T-helper 17 cell (primary cell): Measurements from ENCODE around the gene MYOC. TPM values are rescaled to one million over a fixed set of nuclear protein-coding genes. Genes with fewer than 3 reads are reported as not detected.
"Not testable (repeated sequence)": the region's sequence is repeated elsewhere in the genome, so short reads cannot be mapped to it uniquely, and the experiment has no call there.

Experiments
- ATAC-seq: fragments of 150-1000 bp; cut with Tn5 transposase; 2 replicates; pipeline ENCODE4 v1.10.0; 2021; ENCODE audit warnings: mild to moderate bottlenecking, moderate library complexity
- DNase-seq, 3 donors: peaks; one replicate each; pipeline versions ENCODE4 v3.0.0 to v3.0.0-alpha.2; 2020 to 2021
- H3K9me3 ChIP-seq: one replicate; pipeline ENCODE4 v1.7.0; 2013; ENCODE audit warnings: low read length, mild to moderate bottlenecking; ENCODE audit not compliant: control insufficient read depth, poor library complexity, severe bottlenecking
- H3K27ac Mint-ChIP-seq: one replicate; pipeline ENCODE4 v1.8.0; 2022; ENCODE audit warnings: mild to moderate bottlenecking, moderate library complexity, mixed read lengths
- H3K27me3 Mint-ChIP-seq: one replicate; pipeline ENCODE4 v1.8.0; 2022; ENCODE audit warnings: mixed read lengths
- H3K36me3 Mint-ChIP-seq: one replicate; pipeline ENCODE4 v1.8.0; 2022; ENCODE audit warnings: low read depth, mixed read lengths
- H3K4me1 Mint-ChIP-seq: one replicate; pipeline ENCODE4 v1.8.0; 2022; ENCODE audit warnings: mild to moderate bottlenecking, mixed read lengths
- H3K4me3 Mint-ChIP-seq: one replicate; pipeline ENCODE4 v1.8.0; 2022; ENCODE audit warnings: mild to moderate bottlenecking, moderate library complexity, mixed read lengths
- total RNA-seq, 4 donors: library from RNA in 2 of 4; stranded (reverse) in 2 of 4; gene quantifications; one replicate each; pipeline ENCODE4 v1.2.3 and lab custom pipeline; 2022 to 2026

Gene MYOC
- total RNA-seq, 2 donors from 2014 or later = not detected

DNA sequence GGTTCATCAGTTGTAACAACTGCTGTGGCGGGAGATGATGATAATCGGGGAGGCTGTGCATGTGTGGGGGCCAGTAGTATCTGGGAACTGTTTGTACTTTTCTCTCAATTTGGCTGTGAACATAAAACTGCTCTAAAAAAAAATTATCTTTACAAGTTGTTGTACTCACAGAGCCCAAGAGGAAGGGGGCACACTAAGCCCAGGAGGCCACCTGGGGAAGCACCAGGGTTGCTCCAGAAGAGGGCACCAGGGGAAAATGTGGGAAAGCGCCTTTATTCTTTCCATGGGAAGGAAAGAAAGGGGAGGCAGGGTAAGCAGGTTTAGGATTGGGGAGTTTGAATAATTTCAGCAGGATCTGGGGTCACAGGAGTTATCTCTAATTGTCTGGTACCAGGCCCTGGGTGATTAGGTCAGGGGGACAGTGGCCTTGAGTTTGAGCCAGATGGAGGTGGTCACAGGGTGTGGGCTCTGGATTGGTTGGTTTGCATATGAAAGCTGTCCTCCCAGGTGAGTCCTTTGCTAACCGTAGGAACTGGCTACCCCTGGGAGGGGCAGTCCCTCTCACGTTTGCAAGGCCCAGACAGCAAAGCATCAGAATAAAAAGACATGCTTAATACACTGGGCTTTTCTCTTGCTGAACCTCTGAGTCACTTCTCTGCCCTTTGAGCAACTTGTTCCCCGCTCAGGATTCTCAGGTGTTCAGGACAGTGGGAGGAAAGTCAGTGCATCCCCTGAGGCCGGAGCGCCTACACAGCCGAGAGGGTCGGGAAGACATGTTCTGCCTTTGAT lies 11.2 kb downstream of the MYOC start:
- ATAC-seq = no peak
- no peaks in the 10 kb centered on the region for H3K36me3 Mint-ChIP-seq
- no peak overlapping the region for H3K4me3 Mint-ChIP-seq
- H3K4me1 Mint-ChIP-seq = peaks cover 9% of the 10 kb centered on the region
- H3K27me3 Mint-ChIP-seq = peaks cover 27% of the 10 kb centered on the region
- no peaks in the 10 kb centered on the region for H3K9me3 ChIP-seq
- DNase-seq = no peak
- H3K27ac Mint-ChIP-seq = no peak overlapping the region

DNA sequence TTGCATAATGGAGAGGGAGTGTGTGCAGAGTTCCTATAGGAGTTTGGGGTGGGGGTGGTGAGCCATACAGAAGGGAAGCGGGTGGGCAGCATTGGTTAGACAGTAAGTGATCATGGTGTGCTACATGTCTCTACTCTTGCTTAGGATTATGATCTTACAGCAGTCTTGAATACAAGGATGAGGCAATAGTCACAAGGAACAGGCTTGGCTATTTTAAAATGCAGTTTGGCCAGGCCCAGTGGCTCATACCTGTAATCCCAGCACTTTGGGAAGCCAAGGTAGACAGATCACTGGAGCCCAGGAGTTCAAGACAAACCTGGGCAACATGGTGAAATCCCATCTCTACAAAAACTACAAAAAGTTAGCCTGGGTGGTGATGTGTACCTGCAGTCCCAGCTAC lies 12.3 kb downstream of the MYOC start:
- H3K4me3 Mint-ChIP-seq = no peak overlapping the region
- peaks cover 7% of the 10 kb centered on the region for H3K4me1 Mint-ChIP-seq
- no peak overlapping the region for H3K27ac Mint-ChIP-seq
- DNase-seq (no peak), ATAC-seq (no peak)
- no peaks in the 10 kb centered on the region for H3K36me3 Mint-ChIP-seq
- peaks cover 28% of the 10 kb centered on the region for H3K27me3 Mint-ChIP-seq
- no peaks in the 10 kb centered on the region for H3K9me3 ChIP-seq

DNA sequence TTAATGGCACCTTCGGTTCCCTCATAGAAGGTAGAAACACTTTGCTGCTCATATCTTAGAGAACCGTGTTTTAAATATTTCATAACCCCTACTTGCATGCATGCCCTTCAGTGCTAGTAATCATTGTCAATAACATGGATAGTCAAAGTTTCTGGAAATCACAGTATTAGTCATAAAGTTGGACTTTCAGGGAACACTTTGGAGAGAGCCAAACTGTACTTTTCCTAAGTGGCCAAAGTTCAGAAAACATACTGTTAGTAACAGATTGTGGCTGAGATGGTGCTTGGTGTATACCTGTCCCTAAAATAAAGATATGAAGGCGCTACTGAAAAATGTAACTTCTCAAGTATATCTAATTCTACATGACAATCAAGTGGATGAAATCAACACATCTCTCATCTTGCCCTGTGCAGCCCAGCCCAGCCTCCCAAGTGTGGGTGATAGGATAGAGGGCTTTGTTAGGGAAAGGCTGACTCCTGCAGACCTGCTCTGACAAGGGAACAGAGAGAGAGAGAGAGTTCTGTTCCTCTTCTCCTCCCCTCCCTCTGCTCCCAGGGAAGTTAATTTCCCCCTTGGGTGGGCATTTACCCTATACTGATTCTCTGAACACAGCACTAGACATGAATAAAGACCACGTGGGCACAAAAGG lies 14.4 kb downstream of the MYOC start:
- no peak for DNase-seq
- Mint-ChIP-seq H3K27me3 (peaks cover 31% of the 10 kb centered on the region), H3K4me3 (no peak overlapping the region), H3K36me3 (no peaks in the 10 kb centered on the region), H3K4me1 (no peaks in the 10 kb centered on the region), H3K27ac (no peak overlapping the region)
- H3K9me3 ChIP-seq = no peaks in the 10 kb centered on the region
- no peak for ATAC-seq

DNA sequence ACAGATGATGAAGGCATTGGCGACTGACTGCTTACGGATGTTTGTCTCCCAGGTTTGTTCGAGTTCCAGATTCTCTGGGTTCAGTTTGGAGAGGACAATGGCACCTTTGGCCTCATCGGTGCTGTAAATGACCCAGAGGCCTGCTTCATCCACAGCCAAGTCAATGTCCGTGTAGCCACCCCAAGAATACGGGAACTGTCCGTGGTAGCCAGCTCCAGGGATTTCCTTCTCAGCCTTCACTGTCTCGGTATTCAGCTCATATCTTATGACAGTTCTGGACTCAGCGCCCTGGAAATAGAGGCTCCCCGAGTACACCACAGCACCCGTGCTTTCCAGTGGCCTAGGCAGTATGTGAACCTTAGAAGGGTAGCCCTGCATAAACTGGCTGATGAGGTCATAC lies 16.3 kb downstream of the MYOC start:
- peaks cover 35% of the 10 kb centered on the region for H3K27me3 Mint-ChIP-seq
- no peak for ATAC-seq
- no peak for DNase-seq
- H3K36me3 Mint-ChIP-seq = peaks cover 2% of the 10 kb centered on the region
- H3K27ac Mint-ChIP-seq = no peak overlapping the region
- H3K4me1 Mint-ChIP-seq = no peaks in the 10 kb centered on the region
- H3K9me3 ChIP-seq = no peaks in the 10 kb centered on the region
- no peak overlapping the region for H3K4me3 Mint-ChIP-seq

DNA sequence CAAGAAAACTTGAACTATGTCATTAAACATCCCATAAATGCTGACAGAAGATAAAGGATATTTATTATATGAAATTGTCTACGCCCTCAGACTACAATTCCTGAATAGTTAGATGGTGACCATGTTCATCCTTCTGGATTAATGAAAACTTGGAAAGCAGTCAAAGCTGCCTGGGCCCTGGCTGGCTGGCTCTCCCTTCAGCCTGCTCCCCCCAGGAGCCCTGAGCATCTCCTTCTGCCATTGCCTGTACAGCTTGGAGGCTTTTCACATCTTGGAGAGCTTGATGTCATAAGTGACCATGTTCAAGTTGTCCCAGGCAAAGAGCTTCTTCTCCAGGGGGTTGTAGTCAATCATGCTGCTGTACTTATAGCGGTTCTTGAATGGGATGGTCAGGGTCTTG lies 16.8 kb downstream of the MYOC start:
- H3K4me1 Mint-ChIP-seq = no peaks in the 10 kb centered on the region
- ATAC-seq (no peak), DNase-seq (no peak)
- no peak overlapping the region for H3K4me3 Mint-ChIP-seq
- H3K27ac Mint-ChIP-seq = no peak overlapping the region
- peaks cover 2% of the 10 kb centered on the region for H3K36me3 Mint-ChIP-seq
- H3K9me3 ChIP-seq = no peaks in the 10 kb centered on the region
- H3K27me3 Mint-ChIP-seq = peaks cover 30% of the 10 kb centered on the region

DNA sequence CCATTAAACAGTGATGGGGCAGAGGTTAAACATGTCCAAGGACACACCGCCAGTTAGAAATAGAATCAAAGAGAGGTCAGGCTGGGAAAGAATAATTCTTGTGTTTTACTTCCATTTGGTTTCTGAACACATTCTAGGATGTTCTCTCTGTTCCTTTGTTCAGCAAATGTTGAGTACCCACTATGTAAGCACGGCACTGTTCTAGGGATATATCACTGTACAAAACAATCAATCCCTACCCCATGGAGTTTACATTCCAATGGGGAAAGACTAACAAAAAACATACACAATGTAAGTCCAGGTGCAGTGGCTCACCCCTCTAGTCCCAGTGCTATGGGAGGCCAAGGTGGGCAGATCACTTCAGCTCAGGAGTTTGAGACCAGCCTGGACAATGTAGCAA lies 24.3 kb downstream of the MYOC start:
- H3K9me3 ChIP-seq = no peaks in the 10 kb centered on the region
- peaks cover 48% of the 10 kb centered on the region for H3K27me3 Mint-ChIP-seq
- no peaks in the 10 kb centered on the region for H3K4me1 Mint-ChIP-seq
- no peak overlapping the region for H3K27ac Mint-ChIP-seq
- no peak for DNase-seq
- no peak overlapping the region for H3K4me3 Mint-ChIP-seq
- H3K36me3 Mint-ChIP-seq = peaks cover 8% of the 10 kb centered on the region
- no peak for ATAC-seq

DNA sequence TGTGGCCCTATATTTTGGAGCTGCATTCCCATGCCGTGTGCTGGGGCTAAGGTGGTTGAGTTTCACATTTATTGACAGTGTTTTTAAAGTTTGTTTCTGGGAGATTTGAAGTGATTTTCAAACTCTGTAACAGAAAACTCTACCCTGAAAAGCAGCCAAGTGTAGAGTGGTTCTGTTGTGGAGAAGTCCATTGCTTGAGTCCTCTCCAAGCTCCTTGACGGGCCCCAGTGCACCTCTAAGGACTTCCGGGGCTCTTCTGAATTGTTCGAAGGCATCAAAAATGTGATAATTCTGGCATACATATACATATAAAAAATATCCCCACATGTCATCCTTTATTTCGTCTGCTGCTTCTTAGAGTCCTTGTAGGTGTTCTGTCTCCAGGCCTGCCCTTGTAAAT lies 25.5 kb downstream of the MYOC start:
- ATAC-seq (no peak), DNase-seq (no peak)
- Mint-ChIP-seq H3K4me1 (no peaks in the 10 kb centered on the region), H3K27ac (no peak overlapping the region), H3K4me3 (no peak overlapping the region), H3K27me3 (peaks cover 40% of the 10 kb centered on the region), H3K36me3 (peaks cover 6% of the 10 kb centered on the region)
- no peaks in the 10 kb centered on the region for H3K9me3 ChIP-seq

DNA sequence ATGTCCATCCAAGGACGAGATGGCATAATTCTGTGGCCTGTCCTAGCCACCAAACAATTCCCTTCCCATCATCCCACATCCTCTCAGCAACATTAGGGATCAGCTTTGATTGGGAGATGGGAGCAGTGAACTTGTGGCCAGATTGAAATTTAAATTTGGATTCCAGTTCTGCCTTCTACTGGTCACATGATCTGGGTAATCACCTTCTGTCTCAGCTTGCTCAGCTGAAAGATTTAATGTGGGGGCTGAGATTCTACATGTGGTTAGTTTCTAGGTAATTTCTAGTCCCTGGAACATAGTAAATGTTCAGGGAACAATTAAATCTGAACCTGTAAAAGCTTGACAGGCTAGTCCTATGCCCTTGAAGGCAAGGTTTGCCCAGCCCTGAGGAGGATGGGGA lies 27.3 kb downstream of the MYOC start:
- Mint-ChIP-seq H3K27ac (no peak overlapping the region), H3K4me3 (no peak overlapping the region), H3K4me1 (no peaks in the 10 kb centered on the region), H3K36me3 (peaks cover 6% of the 10 kb centered on the region), H3K27me3 (peaks cover 39% of the 10 kb centered on the region)
- no peak for ATAC-seq
- H3K9me3 ChIP-seq = no peaks in the 10 kb centered on the region
- no peak for DNase-seq

DNA sequence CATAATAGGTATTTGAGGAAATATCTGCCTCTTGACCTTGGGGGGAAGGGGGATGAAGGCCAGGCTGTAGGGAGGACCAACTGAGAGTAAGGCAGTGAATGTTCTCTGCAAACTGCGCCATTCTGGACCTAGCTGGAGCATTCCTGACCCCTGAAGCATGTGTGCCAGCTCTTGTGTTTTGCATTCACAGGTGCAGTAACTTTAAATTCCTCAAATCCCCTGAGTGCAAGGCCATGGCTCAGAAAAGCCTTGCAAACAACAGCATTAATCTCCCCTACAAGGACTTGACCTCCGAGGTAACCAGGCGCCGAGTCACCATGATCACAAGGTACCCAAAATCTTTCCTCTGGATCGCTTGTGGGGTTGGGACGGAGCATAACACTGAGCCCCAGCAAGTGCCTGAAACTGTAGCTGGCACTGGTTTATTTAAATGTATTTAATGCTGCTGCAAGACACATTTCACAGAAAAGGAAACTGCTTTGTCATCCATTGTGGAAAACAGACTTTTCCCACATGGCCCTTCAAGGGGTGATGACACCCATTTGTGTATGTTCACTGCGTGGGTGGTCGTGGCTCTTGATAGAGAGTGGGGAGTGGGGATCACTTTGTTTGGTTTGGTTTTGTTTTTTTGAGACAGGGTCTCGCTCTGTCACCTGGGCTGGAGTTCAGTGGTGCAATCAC lies 28.7 kb downstream of the MYOC start:
- Mint-ChIP-seq H3K27me3 (peaks cover 25% of the 10 kb centered on the region), H3K4me3 (no peak overlapping the region), H3K36me3 (peaks cover 2% of the 10 kb centered on the region), H3K4me1 (no peaks in the 10 kb centered on the region), H3K27ac (no peak overlapping the region)
- H3K9me3 ChIP-seq = no peaks in the 10 kb centered on the region
- DNase-seq (no peak), ATAC-seq (no peak)

DNA sequence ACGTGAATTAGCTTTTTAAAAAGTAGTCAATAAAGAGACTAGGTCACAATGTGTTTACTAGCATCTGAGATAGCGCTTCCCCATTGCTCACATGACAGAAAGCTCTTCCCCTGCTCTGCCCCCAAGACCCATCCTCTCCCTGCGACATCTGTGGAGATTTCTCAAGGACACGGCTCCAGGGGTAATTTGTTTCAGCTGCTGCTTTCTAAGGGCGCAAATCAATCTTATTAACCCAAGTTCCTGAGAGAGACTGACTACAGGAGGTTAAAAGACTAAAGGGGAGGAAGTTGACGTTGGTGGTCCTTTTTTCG lies 30.4 kb downstream of the MYOC start, which contains the start of gene MYOCOS:
Gene MYOCOS (plus strand): TSS at position 92 of the 311 bp plus-strand sequence. CDS start 1,641 bp downstream, outside the sequence.
- Mint-ChIP-seq H3K27ac (no peak within 1 kb of the TSS), H3K36me3 (no peaks in the 10 kb centered on the region), H3K4me3 (no peak within 1 kb of the TSS), H3K27me3 (peaks cover 20% of the 10 kb centered on the region), H3K4me1 (no peaks in the 10 kb centered on the region)
- H3K9me3 ChIP-seq = no peaks in the 10 kb centered on the region
- DNase-seq (no peak), ATAC-seq (no peak)

DNA sequence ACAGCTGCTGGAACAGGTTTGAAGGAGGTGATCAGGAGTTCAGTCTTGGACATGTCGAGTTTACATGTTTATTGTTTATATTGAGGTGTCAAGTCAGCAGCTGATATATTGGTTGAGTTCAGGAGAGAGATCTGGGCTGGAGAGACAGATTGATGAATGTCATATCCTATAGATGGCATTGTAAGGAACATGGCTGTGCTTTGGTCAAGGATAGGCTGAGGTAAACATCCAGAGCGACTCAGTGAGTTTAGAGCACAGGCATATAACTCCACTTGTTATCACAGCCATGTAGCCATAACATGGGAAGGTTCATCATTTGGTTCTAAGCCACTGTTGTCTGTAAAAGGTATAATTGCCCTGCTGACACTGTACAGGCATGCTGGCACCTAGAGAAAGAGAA lies 35.9 kb downstream of the MYOC start:
- H3K36me3 Mint-ChIP-seq = no peaks in the 10 kb centered on the region
- no peak overlapping the region for H3K27ac Mint-ChIP-seq
- ATAC-seq = no peak
- DNase-seq = no peak
- peaks cover 3% of the 10 kb centered on the region for H3K4me1 Mint-ChIP-seq
- no peak overlapping the region for H3K4me3 Mint-ChIP-seq
- no peaks in the 10 kb centered on the region for H3K9me3 ChIP-seq
- H3K27me3 Mint-ChIP-seq = peaks cover 6% of the 10 kb centered on the region

DNA sequence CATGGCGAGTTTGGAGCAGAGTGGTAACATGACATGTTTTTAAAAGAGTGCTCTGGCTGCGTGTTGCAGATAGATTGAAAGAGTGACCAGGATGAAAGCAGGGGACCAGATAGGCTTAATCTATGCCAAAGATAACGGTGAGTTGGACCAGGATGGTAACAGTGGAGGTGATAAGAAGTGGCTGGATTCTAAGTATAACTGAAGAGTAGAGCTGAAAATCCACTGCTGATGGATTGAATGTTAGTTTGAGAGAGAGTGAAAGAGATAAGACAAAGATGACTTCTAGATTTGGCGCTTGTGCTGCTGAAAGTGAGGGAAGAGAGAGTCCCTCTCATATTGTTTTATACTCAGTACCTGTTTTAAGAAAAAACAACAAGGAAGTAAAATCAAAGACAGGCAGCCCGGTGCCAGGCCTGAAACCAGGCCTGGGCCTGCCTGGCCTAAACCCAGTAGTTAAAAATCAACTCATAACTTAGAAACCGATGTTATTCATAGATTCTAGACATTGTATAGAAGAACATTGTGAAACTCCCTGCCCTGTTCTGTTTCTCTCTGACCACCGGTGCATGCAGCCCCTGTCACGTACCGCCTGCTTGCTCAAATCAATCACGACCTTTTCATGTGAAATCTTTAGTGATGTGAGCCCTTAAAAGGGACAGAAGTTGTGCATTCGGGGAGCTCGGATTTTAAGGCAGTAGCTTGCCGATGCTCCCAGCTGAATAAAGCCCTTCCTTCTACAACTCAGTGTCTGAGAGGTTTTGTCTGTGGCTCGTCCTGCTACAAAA lies 37.2 kb downstream of the MYOC start:
- not testable (repeated sequence) for DNase-seq, H3K4me3 Mint-ChIP-seq, H3K27ac Mint-ChIP-seq, H3K9me3 ChIP-seq, H3K4me1 Mint-ChIP-seq, H3K27me3 Mint-ChIP-seq, ATAC-seq, H3K36me3 Mint-ChIP-seq

DNA sequence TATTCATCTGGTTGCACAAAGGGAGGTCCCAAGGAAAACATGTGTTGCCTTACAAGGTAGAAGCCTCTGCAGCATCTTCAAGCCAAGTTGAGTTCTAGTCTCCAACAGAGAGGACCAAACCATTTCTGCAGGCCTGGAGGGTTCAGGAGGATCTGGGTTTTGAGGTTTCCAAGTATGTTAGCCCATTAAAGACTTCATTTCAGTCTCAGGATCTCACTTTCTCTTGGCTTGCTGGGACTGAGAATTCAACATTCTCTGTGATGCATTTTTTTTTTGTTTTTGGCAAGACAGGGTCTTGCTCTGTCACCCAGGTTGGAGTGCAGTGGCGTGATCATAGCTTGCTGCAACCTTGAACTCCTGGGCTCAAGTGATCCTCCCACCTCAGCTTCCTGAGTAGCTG lies 39.2 kb downstream of the MYOC start:
- no peaks in the 10 kb centered on the region for H3K36me3 Mint-ChIP-seq
- DNase-seq = no peak
- peaks cover 6% of the 10 kb centered on the region for H3K27me3 Mint-ChIP-seq
- H3K27ac Mint-ChIP-seq = no peak overlapping the region
- H3K4me3 Mint-ChIP-seq = no peak overlapping the region
- H3K9me3 ChIP-seq = no peaks in the 10 kb centered on the region
- peaks cover 3% of the 10 kb centered on the region for H3K4me1 Mint-ChIP-seq
- no peak for ATAC-seq
